ENCODE results near the gene CXXC4.

The CXXC4 gene

DNA sequence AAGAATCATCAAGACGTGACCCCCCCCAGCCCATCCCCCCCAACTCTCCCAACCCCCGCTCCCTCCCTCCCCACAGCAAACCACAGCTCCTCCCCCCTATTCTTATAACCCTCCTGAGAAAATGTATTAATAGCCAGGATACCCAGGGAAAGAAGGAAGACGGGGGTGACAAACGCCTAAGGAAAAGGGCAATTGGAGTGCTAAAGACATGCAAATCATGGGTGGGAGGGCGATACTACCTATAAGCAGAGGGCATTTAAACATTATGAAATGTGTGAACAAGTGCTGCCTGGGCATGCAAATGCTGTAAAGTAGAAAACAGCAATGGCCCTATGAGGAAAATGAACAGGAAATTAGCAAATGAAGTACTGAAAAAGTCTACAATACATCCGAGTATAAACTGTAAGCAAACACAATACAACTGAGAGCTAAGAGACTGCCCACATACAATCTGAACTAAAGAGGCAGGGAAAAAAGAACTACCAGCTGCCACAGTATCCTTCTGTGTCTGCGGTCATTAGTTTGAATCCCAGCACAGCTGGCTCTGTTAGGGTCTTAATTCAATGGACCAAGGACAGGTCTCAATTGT, 2.4 kb downstream of the CXXC4 start:
- H3K27ac Mint-ChIP-seq = peak overlapping the region; percentile 94
- DNase-seq = no peak
- H3K36me3 Mint-ChIP-seq (ENCODE audit: low read depth) = no peaks in the 10 kb centered on the region
- H3K27me3 Mint-ChIP-seq (ENCODE audit: low read depth, poor library complexity) = peaks cover 2% of the 10 kb centered on the region
- H3K4me3 Mint-ChIP-seq = peak overlapping the region; percentile 97
- TF ChIP-seq, protein P1, sequence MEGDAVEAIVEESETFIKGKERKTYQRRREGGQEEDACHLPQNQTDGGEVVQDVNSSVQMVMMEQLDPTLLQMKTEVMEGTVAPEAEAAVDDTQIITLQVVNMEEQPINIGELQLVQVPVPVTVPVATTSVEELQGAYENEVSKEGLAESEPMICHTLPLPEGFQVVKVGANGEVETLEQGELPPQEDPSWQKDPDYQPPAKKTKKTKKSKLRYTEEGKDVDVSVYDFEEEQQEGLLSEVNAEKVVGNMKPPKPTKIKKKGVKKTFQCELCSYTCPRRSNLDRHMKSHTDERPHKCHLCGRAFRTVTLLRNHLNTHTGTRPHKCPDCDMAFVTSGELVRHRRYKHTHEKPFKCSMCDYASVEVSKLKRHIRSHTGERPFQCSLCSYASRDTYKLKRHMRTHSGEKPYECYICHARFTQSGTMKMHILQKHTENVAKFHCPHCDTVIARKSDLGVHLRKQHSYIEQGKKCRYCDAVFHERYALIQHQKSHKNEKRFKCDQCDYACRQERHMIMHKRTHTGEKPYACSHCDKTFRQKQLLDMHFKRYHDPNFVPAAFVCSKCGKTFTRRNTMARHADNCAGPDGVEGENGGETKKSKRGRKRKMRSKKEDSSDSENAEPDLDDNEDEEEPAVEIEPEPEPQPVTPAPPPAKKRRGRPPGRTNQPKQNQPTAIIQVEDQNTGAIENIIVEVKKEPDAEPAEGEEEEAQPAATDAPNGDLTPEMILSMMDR (IDR thresholded peaks at IDR 0.05) = no peak
- H3K9me3 Mint-ChIP-seq = no peaks in the 10 kb centered on the region
- H3K4me1 Mint-ChIP-seq = peaks cover 78% of the 10 kb centered on the region

DNA sequence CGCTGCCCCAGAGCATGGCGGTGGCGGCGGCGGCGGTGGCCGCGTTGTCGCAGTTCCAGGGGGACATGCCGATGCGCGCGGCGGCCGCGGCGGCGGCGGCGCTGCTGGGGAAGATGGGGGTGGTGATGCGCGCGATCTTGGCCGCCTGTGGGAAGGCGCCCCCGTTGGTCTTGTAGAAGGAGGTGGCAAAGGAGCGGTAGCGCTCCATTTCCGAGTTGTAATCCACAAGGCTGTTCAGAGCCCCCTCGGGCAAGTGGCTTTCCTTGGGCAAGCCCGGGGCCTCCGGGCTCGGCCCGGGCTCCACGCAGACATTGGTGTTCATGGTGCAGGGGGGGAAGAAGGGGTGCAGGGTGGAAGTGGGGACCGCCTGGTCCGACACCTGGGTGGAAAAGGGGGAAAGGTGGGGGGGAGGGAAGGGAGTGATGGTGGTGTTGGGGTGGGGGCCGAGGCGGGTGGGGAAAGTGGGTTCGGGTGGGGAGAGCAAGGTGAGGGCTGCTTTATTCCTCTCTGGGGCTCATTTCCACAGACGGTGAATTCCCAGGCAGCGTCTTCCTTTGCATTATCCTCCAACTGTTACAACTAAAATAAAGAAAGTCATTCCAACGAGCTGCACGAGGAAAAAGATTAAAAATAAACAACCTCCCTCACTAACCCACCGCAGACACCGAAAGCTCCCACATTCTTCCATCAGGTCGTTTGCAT, 3.1 kb downstream of the CXXC4 start:
- Mint-ChIP-seq H3K4me1 (peaks cover 85% of the 10 kb centered on the region), H3K36me3 (ENCODE audit: low read depth) (no peaks in the 10 kb centered on the region), H3K9me3 (no peaks in the 10 kb centered on the region), H3K27ac (peak overlapping the region; percentile 94), H3K27me3 (ENCODE audit: low read depth, poor library complexity) (peaks cover 2% of the 10 kb centered on the region), H3K4me3 (peak overlapping the region; percentile 97)
- TF ChIP-seq, protein P1 (IDR thresholded peaks at IDR 0.05) = no peak
- DNase-seq = peak; percentile 81

DNA sequence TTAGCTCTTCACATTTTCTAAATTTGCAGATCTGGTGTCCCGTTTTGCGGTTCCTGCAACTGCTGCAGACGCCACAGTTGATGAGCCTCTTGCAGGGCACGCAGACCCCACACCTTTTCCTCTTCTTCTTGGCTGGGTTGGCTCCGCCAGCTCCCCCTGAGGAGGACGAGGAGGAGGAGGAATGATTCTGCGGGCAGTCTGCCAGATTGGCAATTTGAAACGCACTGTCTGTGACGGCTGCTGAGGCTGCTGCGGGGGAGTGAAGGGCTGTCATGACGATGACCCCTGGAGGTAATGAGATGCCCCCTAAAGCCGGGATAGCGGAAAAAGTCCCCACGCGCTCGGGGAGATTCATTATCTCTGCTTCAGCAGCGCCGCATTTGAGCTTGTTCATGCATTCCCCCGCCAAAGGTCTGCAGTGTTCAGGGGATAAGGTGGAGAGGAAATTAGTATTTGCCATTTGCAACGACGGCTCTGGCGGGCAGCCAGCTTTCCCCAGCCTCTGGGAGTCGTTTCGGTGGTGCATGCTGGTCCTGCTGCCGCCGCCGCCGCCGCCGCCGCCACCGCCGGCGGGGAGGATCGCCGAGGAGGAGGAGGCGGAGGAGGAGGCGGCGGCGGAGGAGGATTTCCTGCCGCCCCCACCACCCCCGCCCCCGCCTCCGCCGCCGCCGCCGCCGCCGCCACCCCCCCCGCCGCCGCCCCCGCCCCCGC, 3.8 kb downstream of the CXXC4 start:
- Mint-ChIP-seq H3K27ac (peak overlapping the region; percentile 99), H3K9me3 (no peaks in the 10 kb centered on the region), H3K36me3 (ENCODE audit: low read depth) (no peaks in the 10 kb centered on the region), H3K4me1 (peaks cover 88% of the 10 kb centered on the region), H3K4me3 (peak overlapping the region; percentile 97), H3K27me3 (ENCODE audit: low read depth, poor library complexity) (peaks cover 2% of the 10 kb centered on the region)
- TF ChIP-seq, protein P1 (IDR thresholded peaks at IDR 0.05) = no peak
- peak; percentile 80 for DNase-seq

DNA sequence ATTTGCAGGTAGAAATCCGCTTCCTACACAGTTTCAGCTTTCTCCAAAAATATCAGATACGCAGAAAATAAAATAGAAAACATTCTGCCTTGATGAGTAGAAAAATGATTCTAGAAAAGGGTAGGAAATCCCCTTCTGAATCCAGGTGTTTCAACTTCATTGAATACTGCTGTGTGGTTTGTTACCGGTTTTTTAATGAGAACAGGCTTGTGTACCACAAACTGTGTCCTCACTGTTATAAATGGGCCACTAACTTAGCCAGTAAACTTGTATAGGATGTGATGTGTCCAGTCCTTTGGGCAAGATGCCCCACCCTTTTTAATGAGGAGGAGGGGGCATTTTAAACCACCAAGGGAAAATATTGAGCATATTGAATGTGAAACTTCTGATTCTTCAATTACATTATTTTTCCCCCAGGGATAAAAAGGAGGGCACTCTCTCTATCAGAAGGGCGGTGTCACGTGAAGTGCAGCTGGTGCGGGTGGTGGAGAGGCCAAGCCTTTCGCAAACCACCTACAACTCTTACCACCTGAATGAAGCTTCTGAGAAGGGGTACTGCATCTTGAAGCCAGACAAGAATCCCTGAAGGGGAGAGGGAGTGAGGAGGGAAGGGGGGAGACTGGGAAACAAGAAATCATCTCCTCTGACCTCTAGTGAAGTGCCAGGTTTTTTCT, 4.5 kb downstream of the CXXC4 start:
- Mint-ChIP-seq H3K27ac (peak overlapping the region; percentile 99), H3K36me3 (ENCODE audit: low read depth) (no peaks in the 10 kb centered on the region), H3K9me3 (no peaks in the 10 kb centered on the region), H3K27me3 (ENCODE audit: low read depth, poor library complexity) (peaks cover 2% of the 10 kb centered on the region), H3K4me1 (peaks cover 87% of the 10 kb centered on the region), H3K4me3 (peak overlapping the region; percentile 83)
- DNase-seq = no peak
- TF ChIP-seq, protein P1 (IDR thresholded peaks at IDR 0.05) = no peak

DNA sequence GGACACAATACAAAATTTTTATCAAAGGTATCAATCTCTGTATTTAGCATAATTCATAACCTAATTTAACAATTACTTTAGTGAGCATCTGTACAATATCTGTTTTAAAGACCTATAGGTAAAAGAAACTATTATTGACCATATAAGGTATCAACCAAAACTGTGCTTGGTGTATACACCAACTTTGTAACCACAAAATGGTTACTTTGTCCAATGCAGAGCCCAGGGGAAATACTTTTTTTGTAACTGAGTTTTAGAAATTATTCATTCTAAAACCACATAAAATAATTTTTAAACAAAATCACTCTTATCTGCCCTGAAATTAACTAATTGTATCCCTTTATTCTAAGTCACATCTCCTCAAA, 5.0 kb downstream of the CXXC4 start:
- TF ChIP-seq, protein P1 (IDR thresholded peaks at IDR 0.05) = no peak
- Mint-ChIP-seq H3K4me1 (peaks cover 89% of the 10 kb centered on the region), H3K36me3 (ENCODE audit: low read depth) (no peaks in the 10 kb centered on the region), H3K27me3 (ENCODE audit: low read depth, poor library complexity) (peaks cover 2% of the 10 kb centered on the region), H3K4me3 (peak overlapping the region; percentile 83), H3K9me3 (no peaks in the 10 kb centered on the region), H3K27ac (no peak overlapping the region)
- DNase-seq = no peak

Data from nephron progenitor cell (in vitro differentiated cells).